ENCODE data around the gene ST8SIA6. TPM values are rescaled to one million over a fixed set of nuclear protein-coding genes. Genes with fewer than 3 reads are reported as not detected.

The ST8SIA6 gene
- total and polyA plus RNA-seq, 2 of the 8 experiments (the other 6 are each of a cell fraction or from before 2014, with no cell fraction given) = 0.70 to 1.1 TPM

DNA sequence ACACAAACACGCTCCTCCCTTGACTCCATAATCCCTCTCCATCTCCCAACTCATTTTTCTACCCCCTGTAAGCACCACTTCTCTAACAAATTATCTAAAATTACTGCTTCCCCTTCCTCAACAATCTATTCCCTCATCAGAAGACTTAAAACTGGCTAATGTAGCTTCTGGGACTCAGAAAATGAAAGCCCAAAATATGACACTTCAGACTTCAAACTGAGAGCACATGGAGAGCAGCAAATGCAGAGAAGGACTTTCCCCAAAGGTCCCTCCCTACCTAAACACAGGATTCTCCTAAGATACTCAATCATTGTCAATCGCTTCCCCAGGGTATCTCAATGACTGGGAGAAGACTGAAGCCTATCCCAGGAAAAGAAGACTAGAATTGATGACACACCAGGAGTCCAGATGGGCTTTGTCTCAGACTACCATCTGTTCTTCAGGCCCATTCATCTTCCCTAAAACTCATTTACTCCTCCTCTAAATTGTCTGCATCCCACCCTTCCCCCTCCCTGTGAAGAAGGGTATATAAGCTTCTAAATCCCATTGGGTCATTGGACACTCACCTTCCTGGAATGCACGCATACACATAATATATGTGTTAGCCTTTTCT lies 39.2 kb downstream of the ST8SIA6 start:
- Histone ChIP-seq H4K5ac (ENCODE audit: insufficient read length, low read depth, low read length) (no peak overlapping the region), H2BK15ac (ENCODE audit: low read length) (no peak overlapping the region), H3K4me1 (replicated peaks in 1 of 4; ENCODE audit: control insufficient read depth in 3 of 4, insufficient read depth in 4 of 4, low read length in 3 of 4) (0 out of 7 replicates have a peak, but pooled peaks cover 0 to 2% (median 0%) of the 10 kb centered on the region in 4 experiments), H2AFZ (ENCODE audit: low read length) (no peak overlapping the region), H3K9ac (replicated peaks in 1 of 4; ENCODE audit: extremely low read depth in 1 of 4, low read depth in 3 of 4, low read length in 3 of 4) (no peak overlapping the region), H2AK5ac (ENCODE audit: low read depth, low read length) (no peak overlapping the region), H3K4ac (replicated peaks; ENCODE audit: insufficient read length, low read depth, low read length) (no peak overlapping the region), H3K27ac (ENCODE audit: low read depth, low read length) (no peak overlapping the region), H4K20me1 (replicated peaks in 1 of 2; ENCODE audit: control insufficient read depth in 1 of 2, insufficient read depth in 2 of 2, low read length in 2 of 2) (no peaks in the 10 kb centered on the region), H3K23me2 (ENCODE audit: low read depth, low read length) (no peaks in the 10 kb centered on the region), H3K27me3 (replicated peaks in 1 of 4; ENCODE audit: control insufficient read depth in 3 of 4, extremely low read depth in 1 of 4, insufficient read depth in 3 of 4, low read length in 3 of 4) (no peaks in the 10 kb centered on the region), H3K79me2 (ENCODE audit: control insufficient read depth in 1 of 2, insufficient read depth in 2 of 2, low read length in 2 of 2) (no peaks in the 10 kb centered on the region), H3K79me1 (ENCODE audit: low read depth, low read length) (no peaks in the 10 kb centered on the region), H3K9me3 (ENCODE audit: insufficient read depth in 2 of 2, low read depth in 1 of 2, low read length in 1 of 2) (no peaks in the 10 kb centered on the region), H3K4me2 (ENCODE audit: insufficient read depth in 1 of 2, low read depth in 2 of 2, low read length in 2 of 2) (no peak overlapping the region), H2BK12ac (ENCODE audit: low read depth, low read length) (no peak overlapping the region), H4K91ac (replicated peaks; ENCODE audit: insufficient read length, low read length) (no peak overlapping the region), H2BK5ac (ENCODE audit: low read depth, low read length) (no peak overlapping the region), H4K8ac (ENCODE audit: extremely low read depth, insufficient read depth, low read length) (no peak overlapping the region), H3K18ac (ENCODE audit: extremely low read depth, low read length) (no peak overlapping the region), H2BK120ac (replicated peaks; ENCODE audit: low read depth, low read length) (no peak overlapping the region), H3K23ac (ENCODE audit: insufficient read length) (no peak overlapping the region), H3K56ac (replicated peaks; ENCODE audit: insufficient read length, low read depth, low read length) (no peak overlapping the region), H3K14ac (ENCODE audit: insufficient read length) (no peak overlapping the region), H2BK20ac (ENCODE audit: low read length) (no peak overlapping the region), H3K4me3 (ENCODE audit: extremely low read depth in 1 of 4, insufficient read depth in 2 of 4, low read depth in 3 of 4, low read length in 4 of 4) (no peak overlapping the region), H3K36me3 (ENCODE audit: control insufficient read depth in 2 of 4, insufficient read depth in 4 of 4, low read length in 3 of 4) (no peaks in the 10 kb centered on the region)
- POLR2A ChIA-PET (ENCODE audit: partially characterized antibody) = no interaction called here
- WGBS, 2 experiments (ENCODE audit: extremely low coverage in 1 of 2, insufficient coverage in 1 of 2, insufficient read length in 1 of 2, insufficient replicate concordance in 2 of 2, low coverage in 1 of 2, low lambda C conversion rate in 2 of 2, missing lambda C conversion rate in 1 of 2) = 82 to 100% methylated on average over 1 to 3 of the region's 3 CpGs
- TF ChIP-seq, protein P1, sequence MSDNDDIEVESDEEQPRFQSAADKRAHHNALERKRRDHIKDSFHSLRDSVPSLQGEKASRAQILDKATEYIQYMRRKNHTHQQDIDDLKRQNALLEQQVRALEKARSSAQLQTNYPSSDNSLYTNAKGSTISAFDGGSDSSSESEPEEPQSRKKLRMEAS (IDR thresholded peaks at IDR 0.05) = no peak
- TF ChIP-seq CBX8 (IDR thresholded peaks at IDR 0.05; ENCODE audit: borderline replicate concordance, low read depth, low read length) (no peak), HDAC6 (IDR thresholded peaks at IDR 0.05; ENCODE audit: low read depth, low read length) (no peak), CHD1 (IDR thresholded peaks at IDR 0.05; ENCODE audit: low read depth, low read length) (no peak), EGR1 (IDR thresholded peaks at IDR 0.05; ENCODE audit: borderline replicate concordance, low read depth, low read length) (no peak)
- TF ChIP-seq, protein P2, sequence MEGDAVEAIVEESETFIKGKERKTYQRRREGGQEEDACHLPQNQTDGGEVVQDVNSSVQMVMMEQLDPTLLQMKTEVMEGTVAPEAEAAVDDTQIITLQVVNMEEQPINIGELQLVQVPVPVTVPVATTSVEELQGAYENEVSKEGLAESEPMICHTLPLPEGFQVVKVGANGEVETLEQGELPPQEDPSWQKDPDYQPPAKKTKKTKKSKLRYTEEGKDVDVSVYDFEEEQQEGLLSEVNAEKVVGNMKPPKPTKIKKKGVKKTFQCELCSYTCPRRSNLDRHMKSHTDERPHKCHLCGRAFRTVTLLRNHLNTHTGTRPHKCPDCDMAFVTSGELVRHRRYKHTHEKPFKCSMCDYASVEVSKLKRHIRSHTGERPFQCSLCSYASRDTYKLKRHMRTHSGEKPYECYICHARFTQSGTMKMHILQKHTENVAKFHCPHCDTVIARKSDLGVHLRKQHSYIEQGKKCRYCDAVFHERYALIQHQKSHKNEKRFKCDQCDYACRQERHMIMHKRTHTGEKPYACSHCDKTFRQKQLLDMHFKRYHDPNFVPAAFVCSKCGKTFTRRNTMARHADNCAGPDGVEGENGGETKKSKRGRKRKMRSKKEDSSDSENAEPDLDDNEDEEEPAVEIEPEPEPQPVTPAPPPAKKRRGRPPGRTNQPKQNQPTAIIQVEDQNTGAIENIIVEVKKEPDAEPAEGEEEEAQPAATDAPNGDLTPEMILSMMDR (IDR thresholded peaks at IDR 0.05; ENCODE audit: control extremely low read depth in 1 of 3, insufficient read depth in 1 of 3, low read depth in 1 of 3, low read length in 3 of 3) = no peak
- CTCF ChIA-PET (ENCODE audit: partially characterized antibody) = interaction anchor here (1.0 to 3.6 kb wide), 4 partner anchors 16 to 125 kb away, joined by 3 to 11 read pairs (median 5); no protein-coding TSS in a partner anchor
- FAIRE-seq (no peak), DNase-seq (ENCODE audit: low read depth in 1 of 2, low spot score in 2 of 2) (no peak)

Data from H1 (cell line).